Stimulated activated CD4-positive, alpha-beta T cell treated with anti-CD3 and anti-CD28 coated beads, Interleukin-12 subunit alpha, Interleukin-12 subunit beta, amount 100 ng/mL, for 4 hours (primary cell): Measurements from ENCODE around the gene TAF4.
"Not testable (repeated sequence)": the region's sequence is repeated elsewhere in the genome, so short reads cannot be mapped to it uniquely, and the experiment has no call there.

Source experiments
- DNase-seq: peaks from one replicate; pipeline ENCODE4 v3.0.0-alpha.2; 2020

TAF4 gene

GRCh38 chr20:62001178-62001715 lies 64.4 kb downstream of the TAF4 start:
- DNase-seq = no peak

- DNase-seq = no peak
Observed at GRCh38 chr20:61998343-61999121, 67.1 kb downstream of the TAF4 start.

- no peak for DNase-seq
Observed at GRCh38 chr20:61997891-61998290, 67.8 kb downstream of the TAF4 start.

GRCh38 chr20:61997372-61997771 lies 68.3 kb downstream of the TAF4 start:
- no peak for DNase-seq

GRCh38 chr20:61994546-61994945 lies 71.1 kb downstream of the TAF4 start:
- DNase-seq = no peak

- no peak for DNase-seq
Observed at GRCh38 chr20:61993058-61993457, 72.6 kb downstream of the TAF4 start.

GRCh38 chr20:61991476-61991875 lies 74.2 kb downstream of the TAF4 start:
- no peak for DNase-seq

- no peak for DNase-seq
Observed at GRCh38 chr20:61990484-61990883, 75.2 kb downstream of the TAF4 start.

GRCh38 chr20:61989741-61990140 lies 75.9 kb downstream of the TAF4 start:
- DNase-seq = no peak

- no peak for DNase-seq
Observed at GRCh38 chr20:61988665-61989064, 77.0 kb downstream of the TAF4 start.

GRCh38 chr20:61986762-61987321 lies 78.8 kb downstream of the TAF4 start:
- no peak for DNase-seq

- no peak for DNase-seq
Observed at GRCh38 chr20:61985096-61985495, 80.6 kb downstream of the TAF4 start.

GRCh38 chr20:61984431-61984830 lies 81.2 kb downstream of the TAF4 start:
- not testable (repeated sequence) for DNase-seq

GRCh38 chr20:61983965-61984364 lies 81.7 kb downstream of the TAF4 start:
- DNase-seq = no peak

GRCh38 chr20:61982951-61983315 lies 82.7 kb downstream of the TAF4 start:
- DNase-seq = no peak

- no peak for DNase-seq
Observed at GRCh38 chr20:61982191-61982950, 83.3 kb downstream of the TAF4 start.

GRCh38 chr20:61981691-61982090 lies 84.0 kb downstream of the TAF4 start:
- DNase-seq = not testable (repeated sequence)

GRCh38 chr20:61980647-61981583 lies 84.8 kb downstream of the TAF4 start:
- DNase-seq = no peak

- DNase-seq = no peak
Observed at GRCh38 chr20:61979701-61980635, 85.7 kb downstream of the TAF4 start.

- DNase-seq = no peak
Observed at GRCh38 chr20:61979090-61979489, 86.6 kb downstream of the TAF4 start.

- DNase-seq = no peak
Observed at GRCh38 chr20:61978491-61978890, 87.2 kb downstream of the TAF4 start.

- no peak for DNase-seq
Observed at GRCh38 chr20:61977419-61977786, 88.3 kb downstream of the TAF4 start.
